ENCODE measurements around the gene OSER1.
"Not testable (repeated sequence)": the region's sequence is repeated elsewhere in the genome, so short reads cannot be mapped to it uniquely, and the experiment has no call there.

OSER1 gene

DNA sequence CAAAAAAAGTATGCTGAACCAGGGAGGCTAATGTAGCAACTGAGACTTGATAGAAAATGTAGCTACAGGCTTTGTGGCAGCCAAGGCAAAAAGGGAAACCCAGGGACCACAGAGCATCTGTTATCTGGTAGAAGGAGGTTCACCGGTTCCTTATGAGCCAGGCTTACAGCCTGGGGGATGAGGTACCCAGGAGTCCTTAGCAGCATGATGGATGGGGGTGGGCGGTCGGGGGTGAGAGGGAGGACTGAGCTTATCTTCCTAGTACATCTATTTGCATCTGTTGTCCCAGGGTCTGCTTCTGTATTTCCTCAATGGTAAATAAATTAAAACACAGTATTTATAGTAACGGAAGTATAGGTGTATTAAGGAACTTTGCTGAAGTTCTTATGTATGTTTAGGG is 35.4 kb upstream of the OSER1 start:
- H2AFZ ChIP-seq (ENCODE audit: low read depth, low read length): no peak overlapping the region
- H3K9me3 ChIP-seq (ENCODE audit: insufficient read depth, low read length, severe bottlenecking): no peaks in the 10 kb centered on the region
- no peak overlapping the region for H3K27ac ChIP-seq (ENCODE audit: low read length)
- ATAC-seq (ENCODE audit: insufficient read depth, low read depth) (no peak), DNase-seq (no peak)
- no peaks in the 10 kb centered on the region for H3K4me1 ChIP-seq (ENCODE audit: insufficient read depth, low read length)
- H3K4me3 ChIP-seq (ENCODE audit: low read depth in 1 of 2, low read length in 2 of 2): no peak overlapping the region
- H3K79me2 ChIP-seq (ENCODE audit: insufficient read depth, low read length): no peaks in the 10 kb centered on the region
- H3K36me3 ChIP-seq (ENCODE audit: insufficient read depth, low read length): no peaks in the 10 kb centered on the region
- H3K4me2 ChIP-seq (ENCODE audit: insufficient read depth, low read length): no peak overlapping the region
- peaks cover 10% of the 10 kb centered on the region; the same call in 1 of the 2 replicates for H4K20me1 ChIP-seq (ENCODE audit: insufficient read depth, low read length)
- H3K9ac ChIP-seq (ENCODE audit: low read depth, low read length): no peak overlapping the region
- H3K27me3 ChIP-seq (ENCODE audit: insufficient read depth, low read length, poor library complexity): no peaks in the 10 kb centered on the region
- TF ChIP-seq EZH2 (IDR thresholded peaks at IDR 0.05; ENCODE audit: borderline replicate concordance, low read depth, low read length, severe bottlenecking) (no peak), CTCF (IDR thresholded peaks at IDR 0.05; ENCODE audit: borderline replicate concordance, extremely low read depth, low read length, poor library complexity, severe bottlenecking) (no peak)

- Histone ChIP-seq H3K36me3 (ENCODE audit: insufficient read depth, low read length) (no peaks in the 10 kb centered on the region), H3K27me3 (ENCODE audit: insufficient read depth, low read length, poor library complexity) (no peaks in the 10 kb centered on the region), H3K9me3 (ENCODE audit: insufficient read depth, low read length, severe bottlenecking) (no peaks in the 10 kb centered on the region), H3K4me1 (ENCODE audit: insufficient read depth, low read length) (no peaks in the 10 kb centered on the region), H3K9ac (ENCODE audit: low read depth, low read length) (no peak overlapping the region), H3K4me2 (ENCODE audit: insufficient read depth, low read length) (no peak overlapping the region), H4K20me1 (ENCODE audit: insufficient read depth, low read length) (peaks cover 7% of the 10 kb centered on the region; the same call in 1 of the 2 replicates), H3K79me2 (ENCODE audit: insufficient read depth, low read length) (no peaks in the 10 kb centered on the region), H3K27ac (ENCODE audit: low read length) (no peak overlapping the region), H3K4me3 (ENCODE audit: low read depth in 1 of 2, low read length in 2 of 2) (no peak overlapping the region), H2AFZ (ENCODE audit: low read depth, low read length) (no peak overlapping the region)
- ATAC-seq (ENCODE audit: insufficient read depth, low read depth) (no peak), DNase-seq (no peak)
- TF ChIP-seq EZH2 (IDR thresholded peaks at IDR 0.05; ENCODE audit: borderline replicate concordance, low read depth, low read length, severe bottlenecking): no peak
- no peak for TF ChIP-seq CTCF (IDR thresholded peaks at IDR 0.05; ENCODE audit: borderline replicate concordance, extremely low read depth, low read length, poor library complexity, severe bottlenecking)
These were observed 31.2 kb upstream of the OSER1 start for GRCh38 chr20:44241796-44242195.

GRCh38 chr20:44236840-44237239 is 26.3 kb upstream of the OSER1 start:
- H4K20me1 ChIP-seq (ENCODE audit: insufficient read depth, low read length); H2AFZ ChIP-seq (ENCODE audit: low read depth, low read length); H3K27ac ChIP-seq (ENCODE audit: low read length); H3K79me2 ChIP-seq (ENCODE audit: insufficient read depth, low read length); H3K4me1 ChIP-seq (ENCODE audit: insufficient read depth, low read length); H3K36me3 ChIP-seq (ENCODE audit: insufficient read depth, low read length); DNase-seq; ATAC-seq (ENCODE audit: insufficient read depth, low read depth); H3K4me3 ChIP-seq (ENCODE audit: low read depth in 1 of 2, low read length in 2 of 2); H3K9me3 ChIP-seq (ENCODE audit: insufficient read depth, low read length, severe bottlenecking); H3K27me3 ChIP-seq (ENCODE audit: insufficient read depth, low read length, poor library complexity); H3K4me2 ChIP-seq (ENCODE audit: insufficient read depth, low read length); H3K9ac ChIP-seq (ENCODE audit: low read depth, low read length): not testable (repeated sequence)

DNA sequence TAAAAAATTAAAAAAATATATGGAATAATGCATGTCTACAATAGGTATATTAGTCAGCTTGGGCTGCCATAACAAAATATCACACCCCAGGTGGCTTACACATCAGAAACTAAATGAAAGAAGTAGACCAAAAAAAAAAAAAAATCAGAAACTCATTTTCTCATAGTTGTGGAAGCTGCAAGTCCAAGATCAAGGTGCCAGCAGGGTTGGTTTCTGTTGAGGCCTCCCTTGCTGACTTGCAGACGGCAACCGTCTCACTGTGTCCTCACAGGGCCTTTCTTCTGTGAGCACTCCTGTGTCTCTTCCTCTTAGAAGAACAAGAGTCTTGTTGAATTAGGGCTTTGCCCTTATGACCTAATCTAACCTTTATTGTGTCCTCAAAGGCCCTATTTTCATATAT is 25.1 kb upstream of the OSER1 start:
- H3K9ac ChIP-seq (ENCODE audit: low read depth, low read length): no peak overlapping the region
- no peak overlapping the region for H3K4me2 ChIP-seq (ENCODE audit: insufficient read depth, low read length)
- no peaks in the 10 kb centered on the region for H3K36me3 ChIP-seq (ENCODE audit: insufficient read depth, low read length)
- TF ChIP-seq CTCF (IDR thresholded peaks at IDR 0.05; ENCODE audit: borderline replicate concordance, extremely low read depth, low read length, poor library complexity, severe bottlenecking) (no peak), EZH2 (IDR thresholded peaks at IDR 0.05; ENCODE audit: borderline replicate concordance, low read depth, low read length, severe bottlenecking) (no peak)
- no peak for DNase-seq
- ATAC-seq (ENCODE audit: insufficient read depth, low read depth): no peak
- H3K4me3 ChIP-seq (ENCODE audit: low read depth in 1 of 2, low read length in 2 of 2): no peak overlapping the region
- no peak overlapping the region for H2AFZ ChIP-seq (ENCODE audit: low read depth, low read length)
- H4K20me1 ChIP-seq (ENCODE audit: insufficient read depth, low read length): no peaks in the 10 kb centered on the region
- no peaks in the 10 kb centered on the region for H3K9me3 ChIP-seq (ENCODE audit: insufficient read depth, low read length, severe bottlenecking)
- H3K4me1 ChIP-seq (ENCODE audit: insufficient read depth, low read length): no peaks in the 10 kb centered on the region
- H3K79me2 ChIP-seq (ENCODE audit: insufficient read depth, low read length): no peaks in the 10 kb centered on the region
- H3K27ac ChIP-seq (ENCODE audit: low read length): no peak overlapping the region
- peaks cover 4% of the 10 kb centered on the region for H3K27me3 ChIP-seq (ENCODE audit: insufficient read depth, low read length, poor library complexity)
